ENCODE measurements around the gene NACA2.

Gene NACA2

DNA sequence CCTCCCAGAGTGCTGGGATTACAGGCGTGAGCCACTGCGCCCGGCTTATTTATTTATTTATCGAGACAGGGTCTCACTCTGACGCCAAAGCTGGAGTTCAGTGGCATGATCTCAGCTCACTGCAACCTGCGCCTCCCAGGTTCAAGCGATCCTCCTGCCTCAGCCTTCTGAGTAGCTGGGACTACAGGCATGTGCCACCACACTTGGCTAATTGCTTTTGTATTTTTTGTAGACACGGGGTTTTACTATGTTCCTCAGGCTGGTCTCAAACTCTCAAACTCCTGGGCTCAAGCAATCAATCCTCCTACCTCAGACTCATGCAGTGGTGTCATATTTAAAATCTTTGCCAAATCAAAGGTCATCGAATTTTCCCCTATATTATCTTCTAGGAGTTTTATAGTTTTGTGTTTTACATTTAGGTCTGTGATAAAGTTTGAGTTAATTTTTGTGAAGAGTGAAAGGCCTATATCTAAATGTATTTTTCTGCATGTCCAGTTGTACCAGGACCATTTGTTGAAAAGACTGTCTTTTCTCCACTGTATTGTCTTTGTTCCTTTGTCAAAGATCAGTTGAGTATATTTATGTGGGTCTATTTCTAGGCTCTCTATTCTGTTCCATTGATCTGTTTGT, 47.1 kb downstream of the NACA2 start:
- no peak for DNase-seq

DNA sequence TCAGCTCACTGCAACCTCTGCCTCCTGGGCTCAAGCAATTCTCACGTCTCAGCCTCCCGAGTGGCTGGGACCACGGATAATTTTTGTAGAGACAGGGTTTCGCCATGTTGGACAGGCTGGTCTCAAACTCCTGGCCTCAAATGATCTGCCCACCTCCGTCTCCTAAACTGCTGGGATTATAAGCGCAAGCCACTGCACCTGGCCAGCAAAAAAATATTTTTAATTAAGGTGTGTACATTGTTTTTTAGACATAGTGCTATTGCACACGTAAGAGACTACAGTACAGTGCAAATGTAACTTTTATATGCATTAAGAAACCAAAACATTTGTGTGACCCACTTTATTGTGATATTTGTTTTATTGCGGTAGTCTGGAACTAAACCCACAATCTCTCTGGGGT, 49.0 kb downstream of the NACA2 start:
- no peak for DNase-seq

DNA sequence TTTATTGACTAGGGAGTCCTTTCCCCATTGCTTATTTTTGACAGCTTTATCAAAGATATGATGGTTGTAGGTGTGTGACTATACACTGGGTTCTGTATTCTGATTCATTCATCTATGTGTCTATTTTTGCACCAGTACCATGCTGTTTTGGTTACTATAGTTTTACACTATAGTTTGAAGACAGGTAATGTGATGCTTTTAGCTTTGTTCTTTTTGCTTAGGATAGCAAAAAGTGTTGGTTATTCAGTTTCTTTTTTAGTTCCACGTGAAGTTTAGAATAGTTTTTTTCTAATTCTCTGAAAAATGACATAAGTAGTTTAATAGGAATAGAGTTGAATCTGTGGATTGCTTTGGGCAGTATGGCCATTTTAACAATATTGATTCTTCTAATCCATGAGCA, 50.1 kb downstream of the NACA2 start:
- no peak for DNase-seq

Data from CD4-positive, alpha-beta T cell treated with Interleukin-17A for 4 hours (primary cell).